MCF 10A (cell line): ENCODE data around the gene OTX1. TPM values are rescaled to one million over a fixed set of nuclear protein-coding genes. Genes with fewer than 3 reads are reported as not detected.
"Not testable (repeated sequence)": the region's sequence is repeated elsewhere in the genome, so short reads cannot be mapped to it uniquely, and the experiment has no call there.

ENCODE experiments used
- BruUV-seq: library from RNA; stranded (reverse); fragments of 400-500 nt; replicated peaks from 2 replicates; lab custom pipeline; 2021; lab: Mats Ljungman, UMichigan
- CTCF ChIA-PET: fragments of 300-600 bp; sonication (Branson Sonifier 250); formaldehyde crosslinking; extraction: SDS; loops from one replicate; lab custom pipeline; 2021; ENCODE audit warnings: antibody characterized with exemption, inconsistent platforms; lab: Yijun Ruan, JAX
- POLR2A ChIA-PET: fragments of 300-600, 350-650 bp; sonication (Branson Sonifier 250); formaldehyde crosslinking; extraction: SDS; loops from one replicate; lab custom pipeline; 2020; ENCODE audit warnings: antibody characterized with exemption, inconsistent platforms; lab: Yijun Ruan, JAX
- DNase-seq: peaks from one replicate; pipeline ENCODE4 v3.0.0-alpha.2; 2018; ENCODE audit not compliant: unreplicated experiment
- H3K27ac Mint-ChIP-seq: one replicate; pipeline ENCODE4 v1.8.0; 2022; ENCODE audit warnings: mild to moderate bottlenecking, low read depth, mixed read lengths; ENCODE audit not compliant: unreplicated experiment
- H3K27me3 Mint-ChIP-seq: one replicate; pipeline ENCODE4 v1.8.0; 2022; ENCODE audit warnings: mixed read lengths; ENCODE audit not compliant: insufficient read depth, unreplicated experiment
- H3K36me3 Mint-ChIP-seq: one replicate; pipeline ENCODE4 v1.8.0; 2022; ENCODE audit warnings: mild to moderate bottlenecking, moderate library complexity, mixed read lengths; ENCODE audit not compliant: insufficient read depth, unreplicated experiment
- H3K4me1 Mint-ChIP-seq: one replicate; pipeline ENCODE4 v1.8.0; 2022; ENCODE audit warnings: mixed read lengths; ENCODE audit not compliant: insufficient read depth, unreplicated experiment
- H3K4me3 Mint-ChIP-seq: one replicate; pipeline ENCODE4 v1.8.0; 2022; ENCODE audit warnings: mild to moderate bottlenecking, moderate library complexity, mixed read lengths; ENCODE audit not compliant: unreplicated experiment
- H3K9me3 Mint-ChIP-seq: one replicate; pipeline ENCODE4 v1.8.0; 2022; ENCODE audit warnings: mixed read lengths; ENCODE audit not compliant: unreplicated experiment
- CTCF ChIP-seq: fragments of 200-600 bp; IDR thresholded peaks from one replicate; pipeline ENCODE4 v1.8.0; 2022; ENCODE audit warnings: antibody characterized with exemption, mild to moderate bottlenecking; ENCODE audit not compliant: unreplicated experiment
- intact Hi-C: fragments of 100-400 bp; cut with micrococcal nuclease; formaldehyde crosslinking; loops from 2 replicates; pipeline ENCODE4 v1.14.1; 2022
- total RNA-seq: library from RNA; stranded (reverse); gene quantifications from 2 replicates; pipeline ENCODE4 v1.2.3, GENCODE V29; 2022

OTX1 gene
- total RNA-seq, 1 experiment from 2014 or later: 1.4 TPM

DNA sequence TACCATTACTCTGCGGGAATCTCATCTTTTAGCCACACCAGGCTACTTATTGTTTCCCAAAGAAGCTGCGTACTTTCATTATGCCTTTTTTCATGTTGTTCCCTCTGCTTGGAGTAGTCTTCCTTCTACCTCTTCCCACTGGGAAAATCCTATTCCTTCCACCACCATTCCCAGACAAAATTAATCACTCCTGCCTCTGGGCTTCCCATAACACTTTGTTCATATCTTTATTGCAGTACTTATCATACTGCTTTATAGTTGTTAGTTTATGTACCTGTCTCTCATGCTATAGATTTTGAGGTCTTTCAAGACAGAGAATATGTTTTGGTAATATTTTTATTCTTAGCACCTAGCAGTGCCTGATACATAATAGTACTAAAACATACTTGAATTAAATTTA, 16.2 kb downstream of the OTX1 start:
- Mint-ChIP-seq H3K27me3 (peaks cover 14% of the 10 kb centered on the region), H3K4me3 (no peak overlapping the region), H3K27ac (no peak overlapping the region), H3K36me3 (no peaks in the 10 kb centered on the region), H3K9me3 (no peaks in the 10 kb centered on the region), H3K4me1 (no peaks in the 10 kb centered on the region)
- no peak for DNase-seq
- no peak for TF ChIP-seq CTCF
- intact Hi-C loops: loop anchor here (10.0 kb wide), 1 partner anchor 118 kb away; no protein-coding TSS in a partner anchor
- no TSS peak for BruUV-seq
- CTCF ChIA-PET: interaction anchor here (0.8 kb wide), 1 partner anchor 123 kb away, joined by 3 read pairs; no protein-coding TSS in a partner anchor
- POLR2A ChIA-PET: no interaction called here

DNA sequence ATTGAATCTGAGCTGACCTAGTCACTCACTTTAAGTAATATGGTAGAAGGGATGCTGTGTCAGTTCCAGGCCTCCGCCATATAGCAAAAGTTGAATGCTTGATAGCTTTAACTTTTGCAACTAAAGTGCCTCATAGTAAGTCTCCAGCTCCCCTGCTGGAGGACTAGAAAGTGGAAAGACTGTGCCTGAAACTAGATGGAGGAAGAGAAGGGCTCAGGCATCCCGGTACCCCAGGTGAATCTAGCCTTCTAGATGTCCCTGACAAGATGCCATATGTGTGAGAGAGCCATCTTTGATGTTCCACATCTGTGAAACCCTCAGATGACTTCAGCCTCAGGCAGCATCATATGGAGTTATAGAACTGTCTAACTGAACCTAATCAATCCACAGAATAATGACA, 21.0 kb downstream of the OTX1 start:
- ChIA-PET POLR2A (no interaction called here), CTCF (no interaction called here)
- no peak overlapping the region for H3K4me3 Mint-ChIP-seq
- peaks cover 4% of the 10 kb centered on the region for H3K4me1 Mint-ChIP-seq
- no peak for TF ChIP-seq CTCF
- H3K9me3 Mint-ChIP-seq: no peaks in the 10 kb centered on the region
- no TSS peak for BruUV-seq
- no peak overlapping the region for H3K27ac Mint-ChIP-seq
- no peaks in the 10 kb centered on the region for H3K36me3 Mint-ChIP-seq
- DNase-seq: no peak
- peaks cover 4% of the 10 kb centered on the region for H3K27me3 Mint-ChIP-seq
- intact Hi-C loops: no loop called here

DNA sequence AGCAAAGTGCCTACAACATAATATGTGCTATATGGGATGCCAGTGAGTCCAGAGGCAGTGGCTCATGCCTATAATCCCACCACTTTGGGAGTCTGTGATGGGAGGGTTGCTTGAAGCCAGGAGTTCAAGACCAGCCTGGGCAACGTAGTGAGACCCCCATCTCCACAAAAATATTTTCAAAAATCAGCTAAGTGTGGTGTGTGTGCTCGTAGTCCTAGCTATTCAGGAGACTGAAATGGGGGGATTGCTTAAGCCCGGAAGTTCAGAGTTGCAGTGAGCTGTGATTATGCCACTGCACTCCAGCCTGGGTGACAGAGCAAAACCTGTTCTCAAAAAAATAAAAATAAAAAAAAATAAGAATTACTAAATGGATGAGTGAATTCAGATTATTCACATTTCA, 23.4 kb downstream of the OTX1 start:
- H3K9me3 Mint-ChIP-seq: no peaks in the 10 kb centered on the region
- no peak overlapping the region for H3K4me3 Mint-ChIP-seq
- DNase-seq: no peak
- H3K27me3 Mint-ChIP-seq: no peaks in the 10 kb centered on the region
- no peak overlapping the region for H3K27ac Mint-ChIP-seq
- POLR2A ChIA-PET: no interaction called here
- H3K36me3 Mint-ChIP-seq: no peaks in the 10 kb centered on the region
- CTCF ChIA-PET: interaction anchor here (0.6 to 0.7 kb wide), 2 partner anchors 22 to 81 kb away, joined by 3 to 4 read pairs; no protein-coding TSS in a partner anchor
- TF ChIP-seq CTCF: no peak
- intact Hi-C loops: no loop called here
- no TSS peak for BruUV-seq
- H3K4me1 Mint-ChIP-seq: peaks cover 5% of the 10 kb centered on the region

DNA sequence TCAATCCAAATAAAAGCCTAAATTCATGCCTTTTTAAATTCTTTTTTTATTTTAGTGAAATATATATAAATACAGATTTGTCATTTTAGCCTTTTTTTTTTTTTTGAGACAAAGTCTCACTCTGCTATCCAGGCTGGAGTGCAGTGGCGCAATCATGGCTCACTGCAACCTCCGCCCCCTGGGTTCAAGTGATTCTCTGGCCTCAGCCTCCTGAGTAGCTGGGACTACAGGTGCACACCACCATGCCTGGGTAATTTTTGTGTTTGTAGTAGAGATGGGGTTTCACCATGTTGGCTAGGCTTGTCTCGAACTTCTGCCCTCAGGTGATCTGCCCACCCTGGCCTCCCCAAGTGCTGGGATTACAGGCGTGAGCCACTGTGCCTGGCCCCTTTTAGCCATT, 23.8 kb downstream of the OTX1 start:
- H3K36me3 Mint-ChIP-seq, H3K27ac Mint-ChIP-seq, H3K4me3 Mint-ChIP-seq, DNase-seq, H3K9me3 Mint-ChIP-seq, POLR2A ChIA-PET, intact Hi-C loops, H3K4me1 Mint-ChIP-seq, BruUV-seq, H3K27me3 Mint-ChIP-seq: not testable (repeated sequence)
- CTCF ChIA-PET: interaction anchor here (0.6 to 0.7 kb wide), 2 partner anchors 22 to 80 kb away, joined by 3 to 4 read pairs; no protein-coding TSS in a partner anchor
